ENCODE data around the gene CPNE4. TPM values are rescaled to one million over a fixed set of nuclear protein-coding genes. Genes with fewer than 3 reads are reported as not detected.

CPNE4 gene
- total and polyA plus RNA-seq, 9 of the 15 experiments (the other 6 are each of a cell fraction or from before 2014, with no cell fraction given), result not detected

- TF ChIP-seq ZNF318 (IDR thresholded peaks at IDR 0.05; ENCODE audit: borderline replicate concordance in 1 of 2, low read depth in 1 of 2) (peak in 1 of 2 experiments; percentile 52; a peak in 1 of 4 replicates), ZC3H8 (IDR thresholded peaks at IDR 0.05) (no peak), ZC3H4 (CRISPR knock-in tag; IDR thresholded peaks at IDR 0.05; ENCODE audit: borderline replicate concordance) (no peak), ZNF263 (CRISPR knock-in tag; IDR thresholded peaks at IDR 0.05; ENCODE audit: borderline replicate concordance) (no peak), ZNF668 (CRISPR knock-in tag; IDR thresholded peaks at IDR 0.05) (no peak), DPF2 (IDR thresholded peaks at IDR 0.05) (peak; percentile 71), ETV6 (IDR thresholded peaks at IDR 0.05; ENCODE audit: borderline replicate concordance in 1 of 2, low read depth in 2 of 2, low read length in 1 of 2) (no peak), ETV6 (CRISPR knock-in tag; IDR thresholded peaks at IDR 0.05; ENCODE audit: borderline replicate concordance) (no peak), ZNF121 (CRISPR knock-in tag; conservative IDR thresholded peaks at IDR 0.05) (no peak), ARNT (IDR thresholded peaks at IDR 0.05) (0 out of 4 replicates have a peak, but pooled peaks of 1 of the 2 experiments have one; percentile 45), HINFP (tag; conservative IDR thresholded peaks at IDR 0.05; ENCODE audit: low read depth) (peak; percentile 82)
- TF ChIP-seq, protein P1, sequence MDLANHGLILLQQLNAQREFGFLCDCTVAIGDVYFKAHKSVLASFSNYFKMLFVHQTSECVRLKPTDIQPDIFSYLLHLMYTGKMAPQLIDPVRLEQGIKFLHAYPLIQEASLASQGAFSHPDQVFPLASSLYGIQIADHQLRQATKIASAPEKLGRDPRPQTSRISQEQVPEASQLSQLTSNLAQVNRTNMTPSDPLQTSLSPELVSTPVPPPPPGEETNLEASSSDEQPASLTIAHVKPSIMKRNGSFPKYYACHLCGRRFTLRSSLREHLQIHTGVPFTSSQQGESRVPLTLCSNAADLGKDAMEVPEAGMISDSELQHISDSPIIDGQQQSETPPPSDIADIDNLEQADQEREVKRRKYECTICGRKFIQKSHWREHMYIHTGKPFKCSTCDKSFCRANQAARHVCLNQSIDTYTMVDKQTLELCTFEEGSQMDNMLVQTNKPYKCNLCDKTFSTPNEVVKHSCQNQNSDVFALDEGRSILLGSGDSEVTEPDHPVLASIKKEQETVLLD (IDR thresholded peaks at IDR 0.05), result no peak
- TF ChIP-seq, protein P2, sequence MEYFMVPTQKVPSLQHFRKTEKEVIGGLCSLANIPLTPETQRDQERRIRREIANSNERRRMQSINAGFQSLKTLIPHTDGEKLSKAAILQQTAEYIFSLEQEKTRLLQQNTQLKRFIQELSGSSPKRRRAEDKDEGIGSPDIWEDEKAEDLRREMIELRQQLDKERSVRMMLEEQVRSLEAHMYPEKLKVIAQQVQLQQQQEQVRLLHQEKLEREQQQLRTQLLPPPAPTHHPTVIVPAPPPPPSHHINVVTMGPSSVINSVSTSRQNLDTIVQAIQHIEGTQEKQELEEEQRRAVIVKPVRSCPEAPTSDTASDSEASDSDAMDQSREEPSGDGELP (CRISPR knock-in tag; IDR thresholded peaks at IDR 0.05; ENCODE audit: borderline replicate concordance), result peak; percentile 88
- TF ChIP-seq, protein P3, sequence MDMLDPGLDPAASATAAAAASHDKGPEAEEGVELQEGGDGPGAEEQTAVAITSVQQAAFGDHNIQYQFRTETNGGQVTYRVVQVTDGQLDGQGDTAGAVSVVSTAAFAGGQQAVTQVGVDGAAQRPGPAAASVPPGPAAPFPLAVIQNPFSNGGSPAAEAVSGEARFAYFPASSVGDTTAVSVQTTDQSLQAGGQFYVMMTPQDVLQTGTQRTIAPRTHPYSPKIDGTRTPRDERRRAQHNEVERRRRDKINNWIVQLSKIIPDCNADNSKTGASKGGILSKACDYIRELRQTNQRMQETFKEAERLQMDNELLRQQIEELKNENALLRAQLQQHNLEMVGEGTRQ (CRISPR knock-in tag; IDR thresholded peaks at IDR 0.05), result no peak
Observed at GRCh38 chr3:131795390-131796090, 239.3 kb downstream of the CPNE4 start (continued).

All from K562 (cell line).